Peyer's patch (tissue), 4 donors: ENCODE measurements around the gene ZMYND19.

Source experiments
- CTCF ChIP-seq, 6 experiments: fragments of 450-650 bp in 4 of 6; fragments of 200-600 bp in 2 of 6; sonication (generic) in 1 of 6; IDR thresholded peaks; one replicate each; pipeline ENCODE4 v1.5.1; 2017 to 2019; ENCODE audit warnings: antibody characterized with exemption in 6 of 6, mild to moderate bottlenecking in 3 of 6, moderate library complexity in 1 of 6
- POLR2A ChIP-seq, 2 donors: fragments of 450-650 bp; IDR thresholded peaks; one replicate each; pipeline ENCODE4 v1.5.1; 2017; ENCODE audit warnings: antibody characterized with exemption in 2 of 2, mild to moderate bottlenecking in 2 of 2, moderate library complexity in 2 of 2

- TF ChIP-seq CTCF (IDR thresholded peaks at IDR 0.05): no peak
- TF ChIP-seq POLR2A (IDR thresholded peaks at IDR 0.05): no peak
These were observed 36.0 kb downstream of the ZMYND19 start for GRCh38 chr9:137554349-137554748.
